ENCODE measurements around the gene RASGRF1.

RASGRF1 gene

GRCh38 chr15:78987556-78988360 is 102.8 kb downstream of the RASGRF1 start:
- no peak overlapping the region for H3K4me3 ChIP-seq (ENCODE audit: low read length)
- H3K36me3 ChIP-seq (replicated peaks; ENCODE audit: low read depth, low read length): peaks cover 32% of the 10 kb centered on the region
- H2AFZ ChIP-seq (ENCODE audit: low read depth, low read length): no peak overlapping the region
- H3K9ac ChIP-seq (ENCODE audit: low read length): no peak overlapping the region
- no peaks in the 10 kb centered on the region for H4K20me1 ChIP-seq (ENCODE audit: insufficient read depth, low read length)
- no peaks in the 10 kb centered on the region for H3K27me3 ChIP-seq (ENCODE audit: low read depth, low read length)
- no peak for TF ChIP-seq EZH2phosphoT487 (IDR thresholded peaks at IDR 0.05; ENCODE audit: low read depth)
- TF ChIP-seq, protein P1, sequence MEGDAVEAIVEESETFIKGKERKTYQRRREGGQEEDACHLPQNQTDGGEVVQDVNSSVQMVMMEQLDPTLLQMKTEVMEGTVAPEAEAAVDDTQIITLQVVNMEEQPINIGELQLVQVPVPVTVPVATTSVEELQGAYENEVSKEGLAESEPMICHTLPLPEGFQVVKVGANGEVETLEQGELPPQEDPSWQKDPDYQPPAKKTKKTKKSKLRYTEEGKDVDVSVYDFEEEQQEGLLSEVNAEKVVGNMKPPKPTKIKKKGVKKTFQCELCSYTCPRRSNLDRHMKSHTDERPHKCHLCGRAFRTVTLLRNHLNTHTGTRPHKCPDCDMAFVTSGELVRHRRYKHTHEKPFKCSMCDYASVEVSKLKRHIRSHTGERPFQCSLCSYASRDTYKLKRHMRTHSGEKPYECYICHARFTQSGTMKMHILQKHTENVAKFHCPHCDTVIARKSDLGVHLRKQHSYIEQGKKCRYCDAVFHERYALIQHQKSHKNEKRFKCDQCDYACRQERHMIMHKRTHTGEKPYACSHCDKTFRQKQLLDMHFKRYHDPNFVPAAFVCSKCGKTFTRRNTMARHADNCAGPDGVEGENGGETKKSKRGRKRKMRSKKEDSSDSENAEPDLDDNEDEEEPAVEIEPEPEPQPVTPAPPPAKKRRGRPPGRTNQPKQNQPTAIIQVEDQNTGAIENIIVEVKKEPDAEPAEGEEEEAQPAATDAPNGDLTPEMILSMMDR (IDR thresholded peaks at IDR 0.05; ENCODE audit: low read depth, low read length): no peak
- H3K27ac ChIP-seq (ENCODE audit: low read length): peak overlapping the region; percentile 10; the same call in 1 of the 2 replicates
- H3K4me2 ChIP-seq (ENCODE audit: low read length): peak overlapping the region; percentile 25; the same call in 1 of the 2 replicates
- no peaks in the 10 kb centered on the region for H3K9me3 ChIP-seq (ENCODE audit: insufficient read depth, low read length)
- no peaks in the 10 kb centered on the region for H3K79me2 ChIP-seq (ENCODE audit: low read length)
- peaks cover 33% of the 10 kb centered on the region for H3K4me1 ChIP-seq (ENCODE audit: low read length)

DNA sequence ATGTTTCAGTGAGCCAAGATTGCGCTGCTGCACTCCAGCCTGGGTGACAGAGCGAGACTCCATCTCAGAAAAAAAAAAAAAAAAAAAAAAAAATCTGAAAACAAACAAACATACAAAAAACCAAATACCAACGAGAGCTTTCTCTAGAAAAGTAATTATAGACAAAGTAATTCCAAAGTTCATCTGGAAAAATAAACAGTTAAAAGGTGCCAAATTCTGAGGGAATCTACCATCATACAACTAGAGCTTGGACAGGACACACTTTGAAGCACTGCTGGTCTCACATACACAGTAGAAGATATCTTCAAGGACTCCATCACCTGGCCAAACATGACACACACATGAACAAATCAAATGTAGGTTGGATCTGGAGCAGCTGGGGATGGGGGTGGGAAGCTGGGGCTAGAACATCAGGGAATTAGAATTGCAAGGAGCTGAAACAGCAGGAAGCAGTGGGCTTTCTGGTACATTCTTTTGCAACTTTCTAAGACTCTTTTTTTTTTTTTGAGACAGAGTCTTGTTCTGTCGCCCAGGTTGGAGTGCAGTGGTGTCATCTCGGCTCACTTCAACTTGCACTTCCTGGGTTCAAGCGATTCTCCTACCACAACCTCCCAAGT is 104.6 kb downstream of the RASGRF1 start:
- TF ChIP-seq, protein P1 (IDR thresholded peaks at IDR 0.05; ENCODE audit: low read depth, low read length): no peak
- TF ChIP-seq EZH2phosphoT487 (IDR thresholded peaks at IDR 0.05; ENCODE audit: low read depth): no peak
- no peaks in the 10 kb centered on the region for H3K27me3 ChIP-seq (ENCODE audit: low read depth, low read length)

GRCh38 chr15:78984041-78984440 is 106.5 kb downstream of the RASGRF1 start:
- TF ChIP-seq, protein P1 (IDR thresholded peaks at IDR 0.05; ENCODE audit: low read depth, low read length): no peak
- TF ChIP-seq EZH2phosphoT487 (IDR thresholded peaks at IDR 0.05; ENCODE audit: low read depth): no peak
- Histone ChIP-seq H2AFZ (ENCODE audit: low read depth, low read length) (no peak overlapping the region), H3K4me2 (ENCODE audit: low read length) (no peak overlapping the region), H3K9ac (ENCODE audit: low read length) (no peak overlapping the region), H3K4me3 (ENCODE audit: low read length) (no peak overlapping the region), H3K4me1 (ENCODE audit: low read length) (peaks cover 41% of the 10 kb centered on the region), H3K36me3 (replicated peaks; ENCODE audit: low read depth, low read length) (peaks cover 40% of the 10 kb centered on the region), H4K20me1 (ENCODE audit: insufficient read depth, low read length) (no peaks in the 10 kb centered on the region), H3K79me2 (ENCODE audit: low read length) (peaks cover 9% of the 10 kb centered on the region; the same call in 1 of the 2 replicates), H3K27ac (ENCODE audit: low read length) (no peak overlapping the region), H3K27me3 (ENCODE audit: low read depth, low read length) (no peaks in the 10 kb centered on the region), H3K9me3 (ENCODE audit: insufficient read depth, low read length) (no peaks in the 10 kb centered on the region)

More for the DNA sequence above, 104.6 kb downstream of the RASGRF1 start:
- Histone ChIP-seq H3K27ac (ENCODE audit: low read length) (no peak overlapping the region), H3K4me3 (ENCODE audit: low read length) (no peak overlapping the region), H3K4me1 (ENCODE audit: low read length) (peaks cover 31% of the 10 kb centered on the region), H3K9me3 (ENCODE audit: insufficient read depth, low read length) (no peaks in the 10 kb centered on the region), H3K4me2 (ENCODE audit: low read length) (no peak overlapping the region), H2AFZ (ENCODE audit: low read depth, low read length) (no peak overlapping the region), H3K36me3 (replicated peaks; ENCODE audit: low read depth, low read length) (peaks cover 35% of the 10 kb centered on the region), H4K20me1 (ENCODE audit: insufficient read depth, low read length) (no peaks in the 10 kb centered on the region), H3K79me2 (ENCODE audit: low read length) (no peaks in the 10 kb centered on the region), H3K9ac (ENCODE audit: low read length) (no peak overlapping the region)

Measured in OCI-LY3 (cell line).